Measurements from ENCODE around the gene NLRP11. TPM values are rescaled to one million over a fixed set of nuclear protein-coding genes. Genes with fewer than 3 reads are reported as not detected.

NLRP11 gene
- total RNA-seq: not detected in 2 replicates

GRCh38 chr19:55831846-55832245, at the start of gene NLRP11:
Gene NLRP11, minus strand, starts transcription at chr19:55831999. Its CDS starts 13,825 bp downstream, at chr19:55818174.

GRCh38 chr19:55836340-55836739, 4.5 kb upstream of the NLRP11 start, which contains the start of gene NLRP4:
Gene NLRP4, plus strand, starts transcription at chr19:55836540. Its CDS starts 15,541 bp downstream, at chr19:55852081.

GRCh38 chr19:55768818-55769217, 63.0 kb downstream of the NLRP11 start, which contains the start of gene RFPL4AL1:
Gene RFPL4AL1, plus strand, starts transcription at chr19:55769118. Its CDS starts 2,687 bp downstream, at chr19:55771805.

GRCh38 chr19:55758797-55759196, 73.0 kb downstream of the NLRP11 start, which contains the start of gene RFPL4A:
Gene RFPL4A, plus strand, starts transcription at chr19:55759097. Its CDS starts 2,704 bp downstream, at chr19:55761801.

GRCh38 chr19:55738302-55738701, 93.5 kb downstream of the NLRP11 start, which contains the start of gene NLRP9:
Gene NLRP9, minus strand, starts transcription at chr19:55738402. Its CDS starts 28 bp downstream, at chr19:55738374.

Other genes with a start within 250 kb of the NLRP11 start
- 2.6 and 7.6 TPM in 2 replicates for gene FIZ1, start 232.5 kb downstream of the NLRP11 start, total RNA-seq
- 5.4 and 8.1 TPM in 2 replicates for gene ZNF524, start 231.7 kb downstream of the NLRP11 start, total RNA-seq
- 2.9 and 5.8 TPM in 2 replicates for gene ZNF865, start 226.4 kb downstream of the NLRP11 start, total RNA-seq
- gene ZNF784, start 207.4 kb downstream of the NLRP11 start, total RNA-seq: 2.9 and 6.1 TPM in 2 replicates
- 10.0 and 22.4 TPM in 2 replicates for gene ZNF580, start 191.0 kb downstream of the NLRP11 start, total RNA-seq
- gene ZNF581, start 188.3 kb downstream of the NLRP11 start, total RNA-seq: 20.0 and 43.3 TPM in 2 replicates
- 8.5 and 20.3 TPM in 2 replicates for gene CCDC106, start 183.8 kb downstream of the NLRP11 start, total RNA-seq
- 88.6 and 122 TPM in 2 replicates for gene U2AF2, start 177.0 kb downstream of the NLRP11 start, total RNA-seq
- 128 and 139 TPM in 2 replicates for gene EPN1, start 156.8 kb downstream of the NLRP11 start, total RNA-seq
- gene NLRP9, start 93.6 kb downstream of the NLRP11 start, total RNA-seq: not detected in 2 replicates
- not detected in 2 replicates for gene RFPL4A, start 72.9 kb downstream of the NLRP11 start, total RNA-seq
- gene RFPL4AL1, start 62.9 kb downstream of the NLRP11 start, total RNA-seq: not detected in 2 replicates
- not detected in 2 replicates for gene NLRP4, start 4.5 kb upstream of the NLRP11 start, total RNA-seq
- gene NLRP13, start 100.3 kb upstream of the NLRP11 start, total RNA-seq: not detected in 2 replicates
- gene NLRP8, start 115.8 kb upstream of the NLRP11 start, total RNA-seq: not detected in 2 replicates
- not detected in 2 replicates for gene NLRP5, start 154.8 kb upstream of the NLRP11 start, total RNA-seq

Data from cardiac atrium fibroblast (primary cell).